Activated T-cell treated with anti-CD3 and anti-CD28 coated beads, Interleukin-2, amount 50 U/mL, for 1 hour (primary cell): ENCODE data around the gene UGP2.
"Not testable (repeated sequence)": the region's sequence is repeated elsewhere in the genome, so short reads cannot be mapped to it uniquely, and the experiment has no call there.

Experiments used
- DNase-seq: peaks from one replicate; pipeline ENCODE4 v3.0.0-alpha.2; 2020

Gene UGP2

GRCh38 chr2:63841254-63842022 is at the start of gene UGP2:
UGP2 (plus strand) TSS chr2:63841896; CDS start chr2:63842186, 290 bp downstream.
- DNase-seq, result peak; percentile 85

DNA sequence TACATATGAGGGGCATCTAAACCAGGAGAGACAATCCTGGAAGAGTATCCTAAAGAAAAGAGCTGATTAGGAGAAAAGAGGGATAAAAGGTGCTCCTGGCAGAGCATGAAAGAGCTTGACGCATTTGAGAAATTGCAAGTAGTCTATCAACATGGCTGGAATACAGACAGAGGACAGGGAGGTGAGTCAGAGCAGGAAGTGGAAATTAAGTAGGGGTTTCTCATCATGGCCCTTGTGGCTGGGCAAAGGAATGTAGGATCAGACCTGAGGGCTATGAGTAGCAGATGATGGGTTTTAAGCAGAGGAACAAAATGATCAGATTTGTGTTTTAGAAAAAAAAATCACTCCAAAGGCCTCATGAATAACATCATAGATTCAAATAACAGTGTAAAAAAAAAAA is 49.2 kb upstream of the UGP2 start:
- no peak for DNase-seq

DNA sequence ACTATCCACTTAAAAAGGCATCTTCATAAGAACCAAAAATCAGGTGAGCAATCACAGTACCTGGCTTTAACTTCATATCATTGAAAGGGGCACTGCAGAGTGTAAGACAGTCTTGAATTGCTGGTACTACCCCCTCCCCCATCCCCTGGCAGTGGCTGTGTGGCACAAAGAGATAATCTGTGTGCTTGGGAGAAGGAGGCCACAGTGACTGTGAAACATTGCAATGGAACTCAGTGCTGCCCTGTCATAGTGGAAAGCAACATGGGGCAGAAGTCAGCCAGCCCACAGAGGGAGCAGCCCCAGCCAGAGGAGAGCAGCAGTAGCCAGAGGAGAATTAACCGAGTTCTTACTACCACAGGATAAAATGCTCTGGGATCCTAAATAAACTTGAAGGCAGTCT is 45.3 kb upstream of the UGP2 start:
- DNase-seq, result no peak

GRCh38 chr2:63796796-63797195 is 44.9 kb upstream of the UGP2 start:
- DNase-seq, result no peak

DNA sequence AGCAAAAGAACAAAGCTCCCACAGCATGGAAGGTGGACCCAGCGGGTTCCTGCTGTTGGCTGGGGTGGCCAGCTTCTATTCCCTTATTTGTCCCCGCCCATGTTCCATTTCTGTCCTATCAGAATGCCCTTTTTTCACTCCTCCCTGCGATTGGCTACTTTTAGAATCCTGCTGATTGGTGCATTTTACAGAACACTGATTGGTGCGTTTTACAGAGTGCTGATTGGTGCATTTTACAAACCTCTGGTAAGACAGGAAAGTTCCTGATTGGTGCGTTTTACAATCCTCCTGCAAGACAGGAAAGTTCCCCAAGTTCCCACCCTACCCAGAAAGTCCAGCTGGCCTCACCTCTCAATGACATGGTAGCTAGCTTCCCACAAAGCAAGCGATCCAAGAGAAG is 40.2 kb upstream of the UGP2 start:
- no peak for DNase-seq

DNA sequence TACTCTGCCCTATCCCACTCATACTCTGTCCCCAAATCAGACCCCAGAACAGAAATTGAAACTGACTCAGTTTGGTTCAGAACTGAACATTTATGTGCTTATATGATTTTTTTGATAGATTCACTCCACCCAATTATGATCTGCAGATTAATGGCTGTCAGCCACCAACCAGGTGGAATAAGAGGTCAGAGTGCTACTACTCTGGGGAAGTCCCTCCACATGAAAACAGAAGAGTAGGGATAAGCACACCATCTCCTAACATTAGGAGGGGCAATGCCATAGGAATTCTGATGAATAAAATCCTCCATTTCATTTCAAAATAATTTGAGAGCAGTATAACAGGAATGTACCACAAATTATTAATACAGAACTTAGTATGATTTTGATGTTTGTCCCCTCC is 36.3 kb upstream of the UGP2 start:
- no peak for DNase-seq

DNA sequence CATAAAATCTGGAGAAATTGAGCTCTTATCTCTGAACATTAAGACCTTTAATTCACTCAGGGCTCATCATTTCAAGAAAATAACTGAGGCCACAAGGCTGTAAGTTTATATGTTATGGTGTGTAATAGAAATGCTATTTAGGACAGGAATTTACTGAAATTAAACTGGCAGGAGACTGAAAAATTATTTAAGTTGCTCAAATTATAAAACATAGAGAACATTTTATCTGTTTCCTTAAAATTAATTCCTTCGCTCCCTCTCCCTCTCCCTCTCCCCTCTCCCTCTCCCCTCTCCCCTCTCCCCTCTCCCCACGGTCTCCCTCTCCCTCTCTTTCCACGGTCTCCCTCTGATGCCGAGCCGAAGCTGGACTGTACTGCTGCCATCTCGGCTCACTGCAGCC is 33.7 kb upstream of the UGP2 start:
- DNase-seq, result not testable (repeated sequence)

- not testable (repeated sequence) for DNase-seq
Measured at GRCh38 chr2:63808911-63809310, 32.8 kb upstream of the UGP2 start.

- no peak for DNase-seq
Measured at GRCh38 chr2:63811063-63811462, 30.6 kb upstream of the UGP2 start.

DNA sequence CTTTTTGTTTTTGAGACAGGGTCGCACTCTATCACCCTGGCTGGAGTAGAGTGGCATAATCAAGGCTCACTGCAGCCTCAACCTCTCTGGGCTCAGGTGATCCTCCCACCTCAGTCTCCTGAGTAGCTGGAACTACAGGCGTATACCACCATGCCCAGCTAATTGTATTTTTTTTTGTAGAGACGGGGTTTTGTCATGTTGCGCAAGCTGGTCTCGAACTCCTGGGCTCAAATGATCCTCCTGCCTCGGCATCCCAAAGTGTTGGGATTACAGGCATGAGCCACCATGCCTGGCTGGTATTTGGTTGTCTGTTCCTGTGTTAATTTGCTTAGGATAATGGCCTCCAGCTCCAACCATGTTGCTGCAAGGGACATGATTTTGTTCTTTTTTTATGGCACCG is 29.8 kb upstream of the UGP2 start:
- DNase-seq, result not testable (repeated sequence)

- no peak for DNase-seq
Measured at GRCh38 chr2:63814114-63814513, 27.6 kb upstream of the UGP2 start.

DNA sequence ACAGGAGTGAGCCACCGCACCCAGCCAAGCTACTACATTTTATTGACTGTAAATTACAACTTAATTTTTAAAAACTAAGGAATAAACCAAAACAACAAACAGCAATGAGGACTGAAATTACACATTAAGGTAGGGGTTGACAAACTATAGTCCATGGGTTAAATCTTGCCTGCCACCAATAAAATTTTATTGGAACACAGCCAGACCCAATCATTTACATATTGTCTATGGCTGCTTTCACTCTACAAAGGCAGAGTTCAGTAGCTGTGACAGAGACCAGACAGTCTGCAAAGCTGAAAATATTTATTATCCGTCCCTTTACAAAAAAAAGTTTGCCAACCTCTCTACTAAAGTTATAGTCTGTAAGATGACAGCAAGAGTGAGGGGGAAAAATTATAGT is 24.3 kb upstream of the UGP2 start:
- no peak for DNase-seq

- no peak for DNase-seq
Measured at GRCh38 chr2:63818271-63818670, 23.4 kb upstream of the UGP2 start.

DNA sequence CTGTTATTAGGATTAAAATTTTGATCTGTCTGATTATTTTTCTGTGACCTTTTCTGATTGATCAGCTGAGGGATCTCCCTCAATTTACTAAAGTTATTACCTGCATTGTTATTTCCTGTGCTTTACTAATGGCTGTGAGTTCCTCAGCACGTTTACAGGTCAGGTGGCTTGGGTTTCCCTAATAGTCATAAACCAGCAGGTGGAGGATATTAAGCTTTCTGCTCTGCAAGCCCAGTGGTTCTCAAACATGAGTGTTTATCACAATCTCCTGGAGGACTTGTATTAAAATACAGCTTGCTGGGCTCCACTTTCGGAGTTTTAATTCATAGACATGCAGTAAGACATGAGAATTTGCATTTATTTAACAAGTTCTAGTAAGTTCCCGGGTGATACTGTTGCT is 22.4 kb upstream of the UGP2 start:
- no peak for DNase-seq

DNA sequence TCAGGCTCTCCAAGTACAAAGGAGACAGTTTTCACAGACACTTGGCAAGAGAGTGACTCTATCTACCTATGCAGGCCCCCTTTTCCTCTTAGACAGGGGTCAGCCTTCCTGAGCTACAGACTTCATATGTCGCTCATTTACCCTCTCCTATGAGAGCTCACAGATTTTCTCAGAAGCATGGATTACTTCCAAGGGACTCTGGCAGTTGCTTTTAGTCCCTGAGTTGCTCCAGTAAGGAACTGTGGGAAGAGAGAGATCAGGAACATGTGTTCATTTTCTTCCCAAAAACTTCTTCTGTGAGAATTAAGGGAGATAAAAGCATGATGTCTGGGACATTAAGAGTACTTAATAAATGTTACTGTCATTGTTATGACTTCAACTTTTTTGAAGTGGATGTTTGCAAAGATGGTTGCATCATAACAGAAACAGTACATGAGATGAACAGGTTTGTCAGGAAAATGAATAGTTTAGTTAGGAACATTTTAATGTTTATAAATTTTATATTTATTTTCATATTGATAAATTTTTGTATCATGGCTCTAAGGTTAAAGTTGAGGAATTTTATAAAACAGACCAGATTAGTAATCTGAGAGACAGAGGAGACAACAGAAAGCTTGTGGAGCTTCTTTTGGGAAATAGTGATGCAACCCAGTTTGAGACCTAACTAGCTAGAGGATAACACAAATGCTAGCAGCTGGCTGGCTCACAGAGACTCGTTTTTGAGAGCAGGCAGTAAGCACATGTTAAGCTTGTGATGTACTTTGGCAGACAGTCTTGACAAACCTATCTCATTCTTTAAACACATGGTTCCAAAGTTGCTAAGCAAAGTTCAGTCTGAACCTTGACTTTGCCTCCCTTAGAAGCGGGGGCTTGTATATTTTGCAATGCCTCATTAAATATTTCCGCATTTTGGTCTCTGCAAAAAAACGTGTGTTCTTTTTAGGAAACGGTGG is 21.7 kb upstream of the UGP2 start:
- no peak for DNase-seq

GRCh38 chr2:63820969-63821368 is 20.7 kb upstream of the UGP2 start:
- DNase-seq, result no peak

DNA sequence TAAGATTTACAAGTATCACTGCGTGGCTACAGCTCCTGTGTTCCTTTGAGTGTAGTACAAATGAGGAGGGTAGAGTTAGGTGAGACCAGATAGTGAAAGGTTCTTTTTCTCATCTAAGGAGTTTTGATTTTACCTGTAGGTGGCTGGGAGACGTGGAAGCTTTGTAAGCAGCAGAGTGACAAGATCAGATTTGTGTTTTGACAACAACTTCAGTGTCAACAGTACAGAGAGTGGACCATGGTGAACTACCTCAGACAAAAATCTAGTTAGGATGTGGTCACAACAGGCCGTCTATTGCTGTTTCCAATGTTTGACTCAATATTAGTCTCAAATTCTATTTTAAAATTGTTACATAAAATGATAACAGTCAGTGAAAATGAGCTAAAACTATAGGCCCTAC is 20.3 kb upstream of the UGP2 start:
- DNase-seq, result no peak

- DNase-seq, result no peak
Measured at GRCh38 chr2:63822478-63822877, 19.2 kb upstream of the UGP2 start.

GRCh38 chr2:63827749-63828148 is 13.9 kb upstream of the UGP2 start:
- no peak for DNase-seq

- DNase-seq, result no peak
Measured at GRCh38 chr2:63831176-63831575, 10.5 kb upstream of the UGP2 start.

DNA sequence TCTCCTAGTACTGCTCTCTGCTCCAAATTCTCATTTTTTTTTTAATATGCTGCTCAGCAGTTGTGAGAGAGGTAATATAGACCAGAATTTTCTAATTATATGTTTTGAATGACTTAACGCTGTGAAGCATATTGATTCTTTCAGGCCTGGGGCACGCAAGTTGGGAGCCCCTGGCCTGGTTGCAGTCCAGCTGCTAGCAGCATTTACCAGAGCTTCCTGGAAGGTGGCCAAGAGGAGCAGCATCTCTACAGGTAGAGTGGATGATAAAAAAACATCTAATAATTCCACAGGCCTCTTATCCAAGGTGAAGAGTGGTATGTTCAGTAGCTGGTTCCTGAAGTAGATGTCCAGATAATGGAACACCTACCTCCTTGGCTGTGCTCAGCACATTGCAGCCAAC is 7.3 kb upstream of the UGP2 start:
- DNase-seq, result no peak

- DNase-seq, result no peak
Measured at GRCh38 chr2:63837036-63837594, 4.6 kb upstream of the UGP2 start.

GRCh38 chr2:63840081-63840784 is 1.5 kb upstream of the UGP2 start:
- DNase-seq, result peak; percentile 35
